ENCODE results near the gene ARCN1. TPM values are rescaled to one million over a fixed set of nuclear protein-coding genes. Genes with fewer than 3 reads are reported as not detected.
"Not testable (repeated sequence)": the region's sequence is repeated elsewhere in the genome, so short reads cannot be mapped to it uniquely, and the experiment has no call there.

The ARCN1 gene
- polyA plus RNA-seq, 1 donor from 2014 or later: 97.5 TPM

DNA sequence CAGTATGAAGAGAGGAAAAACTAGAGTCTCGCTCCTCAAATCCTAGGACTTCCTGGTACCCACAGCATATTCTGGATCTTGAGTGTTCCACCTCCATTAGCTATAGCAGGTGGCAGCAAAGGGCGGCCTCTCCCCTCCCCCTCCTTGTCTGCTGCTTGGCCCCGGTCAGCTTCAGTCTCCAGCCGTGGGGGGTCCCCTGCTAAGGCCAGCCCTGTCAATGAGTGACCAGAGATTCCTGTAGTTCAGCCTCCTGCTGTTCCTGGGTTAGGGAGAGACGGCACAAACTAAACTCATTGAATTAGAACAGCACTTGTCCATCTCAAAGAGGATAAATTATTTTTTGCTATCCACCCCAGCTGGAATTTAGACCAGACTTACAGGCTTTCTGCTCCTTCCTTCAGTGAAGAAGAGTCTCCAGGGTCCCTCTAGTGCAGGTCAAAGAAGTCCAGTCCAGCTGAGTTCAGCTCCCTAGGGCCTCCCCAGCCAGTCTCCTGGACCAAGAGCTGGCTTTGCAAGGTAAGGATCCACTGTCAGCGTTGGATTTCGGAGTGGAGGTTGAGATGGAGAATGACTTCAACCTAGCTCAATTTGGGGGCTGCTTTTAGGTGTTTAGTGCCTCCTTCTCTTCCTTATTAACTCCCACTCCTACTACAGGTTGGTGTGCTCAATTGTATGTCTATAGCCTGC lies 34.1 kb downstream of the ARCN1 start:
- Mint-ChIP-seq H3K27me3 (peaks cover 10% of the 10 kb centered on the region), H3K27ac (peak overlapping the region in 1 of 3 donors; percentile 30), H3K9me3 (no peaks in the 10 kb centered on the region), H3K4me1 (peaks cover 0 to 15% (median 12%) of the 10 kb centered on the region in 3 donors), H3K4me3 (peak overlapping the region in 2 of 4 donors; percentile 22 to 59), H3K36me3 (peaks cover 2% of the 10 kb centered on the region)

DNA sequence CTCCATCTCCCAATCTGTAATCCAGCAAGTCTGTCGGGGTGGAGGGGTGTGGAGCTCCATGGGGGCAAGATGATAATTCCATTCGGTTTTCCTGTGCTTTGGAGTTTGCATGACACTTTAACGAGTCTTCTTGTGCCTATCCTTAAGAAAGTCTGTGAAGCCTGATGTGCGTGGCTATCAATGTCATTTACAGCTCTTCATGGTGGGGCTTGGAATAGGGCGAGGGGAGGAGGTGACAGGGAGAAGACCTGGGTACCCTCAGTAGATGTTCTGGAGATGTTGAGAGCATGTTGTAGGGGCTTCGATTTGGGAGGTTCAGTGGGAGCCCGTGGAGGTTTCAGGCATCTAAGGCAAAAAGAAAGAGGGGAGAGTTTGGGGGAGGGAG lies 34.6 kb downstream of the ARCN1 start:
- Mint-ChIP-seq H3K27ac (no peak overlapping the region), H3K36me3 (peaks cover 2% of the 10 kb centered on the region), H3K27me3 (peaks cover 11% of the 10 kb centered on the region), H3K4me1 (peaks cover 0 to 15% (median 13%) of the 10 kb centered on the region in 3 donors), H3K9me3 (no peaks in the 10 kb centered on the region), H3K4me3 (peak overlapping the region; percentile 22 to 89 (median 70))

DNA sequence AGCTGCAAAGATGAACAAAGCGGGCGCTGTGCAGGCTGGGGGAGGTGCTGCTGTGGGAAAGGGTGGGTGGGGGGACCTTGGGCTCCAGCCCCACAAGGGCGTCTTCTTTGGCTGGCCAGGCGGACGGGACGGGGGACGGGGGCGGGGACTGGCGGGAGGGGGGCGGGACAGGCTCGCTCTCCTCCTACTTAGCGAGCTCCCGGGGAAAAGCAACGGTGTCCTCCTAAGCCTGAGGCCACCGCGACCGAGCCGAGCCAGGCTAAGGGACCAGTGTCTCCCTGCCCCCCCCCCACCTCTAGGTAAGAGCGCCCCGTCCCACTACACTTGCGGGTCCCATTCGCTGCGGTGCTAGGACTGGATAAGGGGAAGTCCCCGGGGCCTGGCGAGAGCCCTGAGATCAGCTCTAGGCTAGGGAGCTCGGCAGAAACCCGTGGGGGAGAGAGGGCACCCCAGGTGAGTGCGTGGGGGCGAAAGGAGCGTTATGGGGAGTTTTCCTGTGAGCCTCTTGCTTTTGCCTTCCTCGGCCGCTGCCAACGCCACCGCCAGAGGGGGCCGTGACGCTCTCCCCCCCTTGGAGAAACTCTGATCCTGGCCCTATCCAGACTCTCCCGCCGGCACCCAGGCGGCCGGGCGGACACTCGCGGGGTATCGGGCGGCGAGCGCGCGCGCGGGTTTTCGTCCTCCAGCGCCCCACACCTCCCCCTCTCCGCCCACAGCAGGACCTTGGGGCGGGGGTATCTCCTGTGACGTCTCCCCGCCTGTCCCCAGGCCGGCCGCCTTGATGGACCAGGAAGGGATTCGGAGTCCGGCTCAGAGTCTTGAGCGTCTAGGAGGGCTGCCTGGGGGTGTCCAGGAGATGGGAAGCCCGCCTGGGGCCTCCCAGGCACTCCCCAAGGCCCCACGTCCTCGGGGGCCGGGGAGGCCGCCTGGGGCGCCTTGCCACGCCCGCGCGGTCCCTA lies 35.5 kb downstream of the ARCN1 start, which contains the start of gene PHLDB1:
Gene PHLDB1 (plus strand): TSS at position 215 of the 959 bp plus-strand sequence. CDS start 6,222 bp downstream, outside the sequence.
- Mint-ChIP-seq H3K27me3 (peaks cover 11% of the 10 kb centered on the region), H3K27ac (peak within 1 kb of the TSS in 2 of 3 donors; percentile 48 to 95), H3K4me1 (peaks cover 0 to 15% (median 13%) of the 10 kb centered on the region in 3 donors), H3K36me3 (peaks cover 2% of the 10 kb centered on the region), H3K9me3 (no peaks in the 10 kb centered on the region), H3K4me3 (peak within 1 kb of the TSS; percentile 84 to 92 (median 89))

DNA sequence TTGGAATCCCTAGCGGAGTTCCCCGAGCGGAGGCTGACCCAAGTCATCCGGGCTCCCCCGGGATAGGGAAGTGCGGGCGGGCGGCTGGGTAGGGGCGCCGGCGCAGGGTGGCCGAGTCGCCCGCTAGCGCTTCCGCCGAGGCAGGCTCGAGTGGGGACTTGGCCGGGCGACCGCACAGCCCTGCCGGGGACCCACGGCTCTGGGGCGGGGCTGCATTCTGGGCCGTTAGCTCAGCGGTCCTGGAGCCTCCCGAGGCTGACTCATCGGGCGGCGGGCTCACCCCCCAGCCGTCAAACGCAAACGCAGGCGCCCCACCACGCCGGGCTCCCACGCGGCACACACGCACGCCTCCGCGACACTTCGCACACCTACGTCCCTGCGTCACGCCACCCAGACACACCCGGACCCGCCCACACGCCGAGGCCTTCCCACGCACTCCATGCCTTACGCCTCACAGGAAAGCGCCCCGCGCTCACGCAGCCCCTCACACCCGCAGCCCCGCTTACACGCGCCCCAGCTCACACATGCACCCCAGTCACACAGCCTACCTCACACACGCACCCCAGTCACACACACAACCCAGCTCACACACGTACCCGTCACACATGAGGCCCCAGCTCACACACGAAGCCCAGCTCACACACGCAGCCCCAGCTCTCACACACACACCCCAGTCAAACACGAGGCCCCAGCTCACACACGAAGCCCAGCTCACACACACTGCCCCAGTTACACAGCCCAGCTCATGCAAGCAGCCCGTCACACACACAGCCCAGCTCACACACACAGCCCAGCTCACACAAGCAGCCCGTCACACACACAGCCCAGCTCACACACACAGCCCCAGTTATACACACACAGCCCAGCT lies 36.4 kb downstream of the ARCN1 start:
- peaks cover 11% of the 10 kb centered on the region for H3K27me3 Mint-ChIP-seq
- H3K9me3 Mint-ChIP-seq: no peaks in the 10 kb centered on the region
- H3K4me1 Mint-ChIP-seq: peaks cover 0 to 15% (median 13%) of the 10 kb centered on the region in 3 donors
- H3K36me3 Mint-ChIP-seq: peaks cover 2% of the 10 kb centered on the region
- peak overlapping the region; percentile 84 to 91 (median 86) for H3K4me3 Mint-ChIP-seq
- H3K27ac Mint-ChIP-seq: peak overlapping the region; percentile 35 to 95 (median 93)

DNA sequence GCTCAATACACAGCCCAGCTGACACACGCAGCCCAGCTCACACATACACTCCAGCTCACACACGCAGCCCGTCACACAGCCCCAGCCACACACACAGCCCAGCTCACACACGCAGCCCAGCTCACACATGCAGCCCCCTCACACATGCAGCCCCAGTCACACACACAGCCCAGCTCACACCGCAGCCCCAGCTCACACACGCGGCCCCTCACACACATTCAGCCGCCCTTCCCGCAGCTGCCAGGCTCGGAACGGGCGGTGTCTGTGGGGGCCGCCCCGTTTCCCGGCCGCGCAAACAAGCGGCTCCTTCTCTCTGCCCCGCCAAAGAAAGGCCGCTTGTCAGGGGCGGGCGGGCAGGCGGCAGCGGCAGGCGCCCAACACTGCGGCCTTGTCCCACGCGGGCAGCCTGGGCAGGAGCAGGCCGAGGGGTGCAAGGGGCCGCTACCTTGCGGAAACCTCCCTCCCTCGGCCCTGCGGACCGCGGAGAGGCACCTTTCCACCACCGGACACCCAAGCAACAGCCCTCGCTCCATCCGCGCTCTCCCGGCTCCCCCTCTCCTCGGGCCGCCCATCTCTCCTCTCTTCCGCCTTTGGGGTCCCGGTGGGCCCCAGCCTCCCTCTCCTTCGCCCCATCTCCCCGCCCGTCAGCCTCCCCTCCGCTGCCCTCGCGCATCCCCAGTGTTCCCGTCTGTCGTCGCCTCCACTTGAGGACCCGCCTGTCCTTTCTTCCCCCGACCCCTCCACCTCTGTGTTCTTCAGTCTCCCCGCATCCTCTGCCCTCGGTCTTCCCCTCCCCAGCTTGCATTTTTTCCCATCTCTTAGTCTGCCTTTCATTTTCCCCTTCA lies 37.4 kb downstream of the ARCN1 start:
- peak overlapping the region in 2 of 3 donors; percentile 93 to 95 for H3K27ac Mint-ChIP-seq
- H3K9me3 Mint-ChIP-seq: no peaks in the 10 kb centered on the region
- peaks cover 2% of the 10 kb centered on the region for H3K36me3 Mint-ChIP-seq
- peaks cover 0 to 15% (median 13%) of the 10 kb centered on the region in 3 donors for H3K4me1 Mint-ChIP-seq
- peaks cover 11% of the 10 kb centered on the region for H3K27me3 Mint-ChIP-seq
- peak overlapping the region; percentile 84 to 91 (median 86) for H3K4me3 Mint-ChIP-seq

DNA sequence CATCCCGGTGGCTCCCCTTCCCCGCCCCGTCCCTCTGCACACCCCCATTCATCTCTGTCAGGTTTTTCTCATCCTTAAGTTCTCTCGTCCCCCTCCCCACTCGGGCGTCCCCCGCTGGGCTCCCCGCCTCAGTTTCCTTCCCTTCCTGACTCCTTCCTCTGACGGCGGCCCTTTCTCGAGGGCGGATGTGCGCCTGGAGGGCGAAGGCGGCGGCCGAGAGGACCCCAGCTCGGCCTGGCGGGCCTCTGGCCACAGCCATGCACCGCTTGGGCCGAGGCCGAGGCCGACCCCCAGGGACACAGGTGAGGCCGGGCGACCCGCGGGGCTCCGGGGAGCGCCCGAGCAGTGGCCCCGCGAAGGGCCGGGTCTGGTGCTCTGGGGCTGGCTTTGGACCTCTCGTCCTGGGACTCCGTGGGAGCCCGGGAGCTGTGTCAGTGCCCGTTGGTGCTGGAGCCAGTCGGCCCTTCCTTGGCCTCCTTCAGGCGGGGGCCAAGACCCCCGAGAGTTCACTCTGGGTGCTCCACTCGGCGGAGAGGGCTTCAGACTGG lies 38.1 kb downstream of the ARCN1 start:
- H3K27me3 Mint-ChIP-seq: peaks cover 13% of the 10 kb centered on the region
- peak overlapping the region; percentile 84 to 91 (median 86) for H3K4me3 Mint-ChIP-seq

DNA sequence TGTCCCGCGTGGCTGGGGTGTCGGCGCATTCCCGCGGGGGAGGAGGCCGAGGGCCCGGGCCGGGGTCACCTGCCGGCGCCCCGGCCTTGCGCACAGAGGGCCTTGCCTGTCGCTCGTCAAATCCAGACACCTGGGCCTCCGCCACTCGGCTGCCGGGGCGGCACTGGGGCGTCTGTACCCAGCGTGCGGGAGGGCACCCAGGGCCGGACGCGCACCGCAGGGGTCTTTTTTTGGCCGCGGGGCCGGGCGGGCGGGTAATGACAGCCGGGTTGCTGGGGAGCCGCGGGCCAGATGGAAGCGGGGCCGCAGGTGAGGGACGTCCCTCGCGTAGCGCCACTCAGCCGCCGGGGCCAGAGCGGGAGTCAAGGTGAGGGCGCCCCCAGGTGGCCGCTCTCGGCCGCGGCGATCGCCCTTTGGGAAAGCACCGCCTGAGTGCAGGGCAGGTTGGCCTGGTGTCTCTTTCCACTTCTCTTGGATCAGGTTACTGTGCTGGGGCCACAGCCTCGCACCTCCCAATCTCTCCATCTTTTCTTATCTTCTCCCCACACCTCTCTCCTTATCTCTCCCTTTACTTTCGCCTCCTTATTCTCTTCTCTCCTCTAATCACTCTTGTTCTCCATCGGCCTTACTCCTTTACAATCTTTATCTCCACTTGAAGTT lies 38.7 kb downstream of the ARCN1 start:
- H3K4me3 Mint-ChIP-seq: peak overlapping the region; percentile 50 to 87 (median 72)
- peaks cover 0 to 15% (median 13%) of the 10 kb centered on the region in 3 donors for H3K4me1 Mint-ChIP-seq
- H3K27me3 Mint-ChIP-seq: peaks cover 13% of the 10 kb centered on the region
- H3K36me3 Mint-ChIP-seq: peaks cover 2% of the 10 kb centered on the region
- H3K9me3 Mint-ChIP-seq: no peaks in the 10 kb centered on the region
- H3K27ac Mint-ChIP-seq: peak overlapping the region in 1 of 3 donors; percentile 12

More for the DNA sequence above, 38.1 kb downstream of the ARCN1 start:
- H3K27ac Mint-ChIP-seq: peak overlapping the region in 1 of 3 donors; percentile 95
- H3K36me3 Mint-ChIP-seq: peaks cover 2% of the 10 kb centered on the region
- H3K4me1 Mint-ChIP-seq: peaks cover 0 to 15% (median 13%) of the 10 kb centered on the region in 3 donors
- H3K9me3 Mint-ChIP-seq: no peaks in the 10 kb centered on the region

DNA sequence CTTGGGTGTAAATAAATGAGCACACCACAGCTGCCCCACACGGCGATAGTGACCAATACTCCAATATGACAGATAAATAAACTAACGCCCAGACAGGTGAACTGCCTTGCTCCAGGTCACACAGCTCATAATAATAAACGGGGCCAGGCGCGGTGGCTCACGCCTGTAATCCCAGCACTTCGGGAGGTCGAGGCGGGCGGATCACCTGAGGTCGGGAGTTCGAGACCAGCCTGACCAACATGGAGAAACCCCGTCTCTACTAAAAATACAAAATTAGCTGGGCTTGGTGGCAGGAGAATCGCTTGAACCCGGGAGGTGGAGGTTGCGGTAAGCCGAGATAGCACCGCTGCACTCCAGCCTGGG lies 39.2 kb downstream of the ARCN1 start:
- peaks cover 0 to 15% (median 13%) of the 10 kb centered on the region in 3 donors for H3K4me1 Mint-ChIP-seq
- not testable (repeated sequence) for H3K9me3 Mint-ChIP-seq, H3K36me3 Mint-ChIP-seq
- peak overlapping the region in 1 of 3 donors; percentile 12 for H3K27ac Mint-ChIP-seq
- peak overlapping the region in 3 of 4 donors; percentile 50 to 79 (median 69) for H3K4me3 Mint-ChIP-seq
- peaks cover 13% of the 10 kb centered on the region for H3K27me3 Mint-ChIP-seq

DNA sequence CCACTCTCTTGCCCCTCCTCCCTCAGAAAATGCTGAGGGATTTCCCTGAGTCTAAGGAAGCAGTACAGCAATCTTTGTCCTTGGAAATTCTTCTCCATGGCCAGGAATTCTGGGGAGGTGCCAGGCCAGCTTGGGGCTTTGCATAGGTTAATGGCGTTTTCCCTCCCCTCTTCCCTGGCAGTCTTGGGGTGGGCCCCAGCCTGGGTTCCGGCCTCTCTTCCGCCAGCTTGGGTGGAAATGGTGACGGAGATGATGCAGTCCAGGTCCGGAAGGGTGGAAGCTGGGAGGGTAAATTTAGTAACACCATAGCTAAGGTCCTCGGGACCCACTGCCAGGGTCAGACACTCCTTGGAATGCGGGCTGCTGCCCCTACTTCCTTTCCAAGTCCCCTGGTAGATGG lies 40.2 kb downstream of the ARCN1 start:
- Mint-ChIP-seq H3K27me3 (peaks cover 13% of the 10 kb centered on the region), H3K9me3 (no peaks in the 10 kb centered on the region), H3K36me3 (peaks cover 2% of the 10 kb centered on the region), H3K4me3 (peak overlapping the region in 2 of 4 donors; percentile 20 to 63), H3K27ac (no peak overlapping the region), H3K4me1 (peaks cover 0 to 13% (median 12%) of the 10 kb centered on the region in 3 donors)

DNA sequence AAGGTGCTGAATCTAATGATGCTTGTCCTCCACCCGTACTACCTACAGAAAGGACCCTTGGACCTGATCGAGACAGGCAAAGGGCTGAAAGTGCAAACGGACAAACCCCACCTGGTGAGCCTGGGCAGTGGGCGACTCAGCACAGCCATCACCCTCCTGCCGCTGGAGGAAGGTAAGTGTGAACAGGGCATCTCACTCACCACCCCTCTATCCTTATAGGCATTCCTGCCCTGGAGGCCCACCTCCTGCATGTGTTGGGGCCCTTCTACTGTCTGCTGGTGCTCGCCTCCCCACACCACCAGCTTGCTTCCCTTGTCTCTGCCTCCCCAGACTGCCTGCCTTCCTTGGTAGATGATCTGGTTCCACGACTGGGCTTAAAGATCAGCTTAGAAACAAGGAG lies 42.3 kb downstream of the ARCN1 start:
- Mint-ChIP-seq H3K9me3 (no peaks in the 10 kb centered on the region), H3K27ac (no peak overlapping the region), H3K36me3 (peaks cover 2% of the 10 kb centered on the region), H3K27me3 (peaks cover 13% of the 10 kb centered on the region), H3K4me3 (no peak overlapping the region), H3K4me1 (peaks cover 0 to 3% (median 3%) of the 10 kb centered on the region in 3 donors)

DNA sequence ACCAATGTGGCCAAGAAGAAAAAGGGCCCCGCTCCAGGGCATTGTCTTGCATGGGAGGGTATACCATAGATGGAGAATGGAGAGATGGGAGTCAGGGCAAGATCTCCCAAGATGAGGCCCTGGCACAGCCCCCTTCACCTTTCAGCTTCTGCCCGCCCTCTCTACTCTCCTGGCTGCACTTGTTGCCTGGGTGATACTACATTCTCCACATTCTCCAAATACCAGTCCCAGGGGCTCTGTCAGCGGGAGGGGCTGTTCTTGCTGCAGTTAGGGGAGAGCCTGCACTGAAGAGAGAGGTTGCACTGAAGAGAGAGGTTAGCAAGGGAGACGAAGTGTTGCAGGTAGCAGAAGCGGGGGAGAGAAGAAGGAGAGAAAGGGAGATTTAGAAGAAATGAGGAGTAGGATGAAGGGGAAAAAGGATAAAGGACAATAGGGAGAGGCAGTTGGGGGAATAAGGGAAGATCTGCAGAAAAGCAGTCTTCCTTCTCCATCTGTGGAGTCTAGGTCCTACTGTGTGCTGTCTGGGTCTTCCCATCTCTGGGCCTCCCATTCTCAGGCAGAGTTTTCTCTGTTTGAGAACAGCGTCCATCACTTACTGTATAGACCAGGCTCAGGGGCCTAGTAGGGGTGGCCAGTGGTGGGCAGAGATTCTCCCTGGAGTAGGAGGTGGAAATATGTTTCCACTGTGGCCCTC lies 43.2 kb downstream of the ARCN1 start:
- peaks cover 2% of the 10 kb centered on the region for H3K36me3 Mint-ChIP-seq
- no peak overlapping the region for H3K27ac Mint-ChIP-seq
- no peaks in the 10 kb centered on the region for H3K9me3 Mint-ChIP-seq
- H3K27me3 Mint-ChIP-seq: peaks cover 20% of the 10 kb centered on the region
- H3K4me1 Mint-ChIP-seq: peaks cover 0 to 4% (median 0%) of the 10 kb centered on the region in 3 donors
- no peak overlapping the region for H3K4me3 Mint-ChIP-seq

DNA sequence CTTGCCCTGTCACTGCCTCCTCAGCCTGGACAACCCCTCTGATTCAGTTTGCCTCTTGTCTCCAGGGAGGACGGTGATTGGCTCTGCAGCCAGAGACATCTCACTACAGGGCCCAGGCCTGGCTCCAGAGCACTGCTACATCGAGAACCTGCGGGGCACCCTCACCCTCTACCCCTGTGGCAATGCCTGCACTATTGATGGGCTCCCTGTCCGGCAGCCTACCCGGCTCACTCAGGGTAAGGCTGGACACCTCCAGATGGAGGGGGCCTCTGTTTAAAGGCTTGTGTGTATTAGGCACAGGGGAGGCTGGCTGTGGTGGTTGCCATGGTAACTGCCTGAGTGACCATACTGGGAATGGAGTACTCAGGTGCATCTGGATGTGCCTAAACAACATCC lies 43.8 kb downstream of the ARCN1 start:
- Mint-ChIP-seq H3K9me3 (no peaks in the 10 kb centered on the region), H3K4me3 (no peak overlapping the region), H3K27me3 (peaks cover 24% of the 10 kb centered on the region)

More for the DNA sequence above, 43.8 kb downstream of the ARCN1 start:
- H3K36me3 Mint-ChIP-seq: peaks cover 2% of the 10 kb centered on the region
- peaks cover 0 to 4% (median under 1%) of the 10 kb centered on the region in 3 donors for H3K4me1 Mint-ChIP-seq
- H3K27ac Mint-ChIP-seq: no peak overlapping the region
